ENCODE measurements around the gene GUCY1B1.

The GUCY1B1 gene

DNA sequence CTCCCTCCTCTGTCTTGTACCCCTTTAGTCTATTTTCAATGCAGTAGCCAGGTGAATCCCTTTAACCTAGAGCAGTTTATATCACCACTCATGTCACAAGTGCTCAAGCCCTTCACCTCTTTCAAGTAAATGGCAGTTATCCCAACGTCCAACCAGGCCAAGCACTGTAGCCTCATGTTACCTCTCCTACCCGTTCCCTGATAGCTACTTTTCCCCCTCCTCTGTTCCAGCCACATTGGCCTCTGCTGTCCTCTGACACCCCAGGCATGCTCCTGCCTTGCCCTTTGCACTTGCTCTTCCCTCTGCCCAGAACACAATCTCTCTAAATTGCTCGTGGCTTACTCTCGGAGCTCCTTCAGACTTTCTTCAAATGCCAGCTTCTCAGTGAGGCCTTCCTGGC is 15.2 kb downstream of the GUCY1B1 start:
- TF ChIP-seq, protein P1, sequence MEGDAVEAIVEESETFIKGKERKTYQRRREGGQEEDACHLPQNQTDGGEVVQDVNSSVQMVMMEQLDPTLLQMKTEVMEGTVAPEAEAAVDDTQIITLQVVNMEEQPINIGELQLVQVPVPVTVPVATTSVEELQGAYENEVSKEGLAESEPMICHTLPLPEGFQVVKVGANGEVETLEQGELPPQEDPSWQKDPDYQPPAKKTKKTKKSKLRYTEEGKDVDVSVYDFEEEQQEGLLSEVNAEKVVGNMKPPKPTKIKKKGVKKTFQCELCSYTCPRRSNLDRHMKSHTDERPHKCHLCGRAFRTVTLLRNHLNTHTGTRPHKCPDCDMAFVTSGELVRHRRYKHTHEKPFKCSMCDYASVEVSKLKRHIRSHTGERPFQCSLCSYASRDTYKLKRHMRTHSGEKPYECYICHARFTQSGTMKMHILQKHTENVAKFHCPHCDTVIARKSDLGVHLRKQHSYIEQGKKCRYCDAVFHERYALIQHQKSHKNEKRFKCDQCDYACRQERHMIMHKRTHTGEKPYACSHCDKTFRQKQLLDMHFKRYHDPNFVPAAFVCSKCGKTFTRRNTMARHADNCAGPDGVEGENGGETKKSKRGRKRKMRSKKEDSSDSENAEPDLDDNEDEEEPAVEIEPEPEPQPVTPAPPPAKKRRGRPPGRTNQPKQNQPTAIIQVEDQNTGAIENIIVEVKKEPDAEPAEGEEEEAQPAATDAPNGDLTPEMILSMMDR (IDR thresholded peaks at IDR 0.05; ENCODE audit: low read depth, low read length, missing control alignments) = no peak
- H3K4me3 ChIP-seq (ENCODE audit: low read depth, low read length) = no peak overlapping the region
- in situ Hi-C loops (cut with HindIII; ENCODE audit: low sequenced_read_pairs) = no loop called here
- DNase-seq (ENCODE audit: low read depth) = no peak

DNA sequence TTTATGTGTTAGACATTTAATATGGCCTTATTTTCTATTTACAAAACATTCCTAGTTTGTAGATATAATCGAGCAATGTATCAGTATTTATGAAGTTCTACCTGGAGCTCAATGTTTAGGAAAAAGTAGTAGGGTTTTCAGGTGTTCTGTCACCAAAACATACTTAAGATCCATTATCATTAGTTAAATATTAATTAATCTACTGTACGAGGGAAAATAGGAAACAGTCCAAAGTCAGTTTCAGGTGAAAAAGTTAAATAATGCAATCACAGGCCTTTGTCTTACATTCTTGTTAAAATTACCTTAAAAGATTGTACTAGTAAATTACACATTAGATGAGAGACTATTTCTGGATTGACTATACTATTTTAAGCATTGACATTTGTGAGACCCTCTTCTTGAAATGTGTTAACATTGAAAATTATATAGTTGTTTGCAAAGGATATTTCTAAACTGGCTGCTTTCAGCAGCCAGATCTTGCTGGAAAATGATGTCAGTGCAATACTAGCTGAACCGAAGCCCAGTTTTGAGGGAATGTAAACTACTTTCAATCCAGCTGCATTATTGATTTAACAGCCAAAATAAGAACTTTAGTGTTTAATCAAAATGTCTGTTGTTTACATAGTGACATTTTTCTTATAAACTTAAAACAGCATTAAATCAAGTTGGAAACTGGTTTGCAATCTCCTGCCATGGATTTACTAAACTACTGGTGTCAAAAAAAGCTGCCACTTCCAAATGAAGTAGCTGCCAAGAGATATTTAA is 19.3 kb downstream of the GUCY1B1 start:
- H3K4me3 ChIP-seq (ENCODE audit: low read depth, low read length) = no peak overlapping the region
- in situ Hi-C loops (cut with HindIII; ENCODE audit: low sequenced_read_pairs) = no loop called here
- TF ChIP-seq, protein P1 (IDR thresholded peaks at IDR 0.05; ENCODE audit: low read depth, low read length, missing control alignments) = no peak
- DNase-seq (ENCODE audit: low read depth) = no peak

DNA sequence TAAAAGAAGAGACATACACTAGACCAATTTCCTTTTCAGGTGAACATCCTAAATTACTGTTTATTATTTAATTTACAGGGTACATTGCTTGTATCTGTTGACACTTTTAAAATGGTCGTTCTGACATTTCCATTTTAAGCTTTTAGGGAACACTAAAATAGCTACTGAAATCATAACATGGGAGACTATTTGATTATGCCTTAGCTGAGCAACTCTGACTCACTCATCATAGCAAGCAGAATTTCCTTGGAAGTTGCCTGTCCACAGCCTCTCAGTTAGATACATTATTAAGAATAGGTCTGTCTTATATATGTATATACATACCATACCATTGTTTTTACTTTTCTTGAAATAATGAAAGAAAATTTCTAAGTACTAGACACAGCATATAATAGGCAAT is 22.0 kb downstream of the GUCY1B1 start:
- in situ Hi-C loops (cut with HindIII; ENCODE audit: low sequenced_read_pairs) = no loop called here
- TF ChIP-seq, protein P1 (IDR thresholded peaks at IDR 0.05; ENCODE audit: low read depth, low read length, missing control alignments) = no peak
- DNase-seq (ENCODE audit: low read depth) = no peak
- H3K4me3 ChIP-seq (ENCODE audit: low read depth, low read length) = no peak overlapping the region

DNA sequence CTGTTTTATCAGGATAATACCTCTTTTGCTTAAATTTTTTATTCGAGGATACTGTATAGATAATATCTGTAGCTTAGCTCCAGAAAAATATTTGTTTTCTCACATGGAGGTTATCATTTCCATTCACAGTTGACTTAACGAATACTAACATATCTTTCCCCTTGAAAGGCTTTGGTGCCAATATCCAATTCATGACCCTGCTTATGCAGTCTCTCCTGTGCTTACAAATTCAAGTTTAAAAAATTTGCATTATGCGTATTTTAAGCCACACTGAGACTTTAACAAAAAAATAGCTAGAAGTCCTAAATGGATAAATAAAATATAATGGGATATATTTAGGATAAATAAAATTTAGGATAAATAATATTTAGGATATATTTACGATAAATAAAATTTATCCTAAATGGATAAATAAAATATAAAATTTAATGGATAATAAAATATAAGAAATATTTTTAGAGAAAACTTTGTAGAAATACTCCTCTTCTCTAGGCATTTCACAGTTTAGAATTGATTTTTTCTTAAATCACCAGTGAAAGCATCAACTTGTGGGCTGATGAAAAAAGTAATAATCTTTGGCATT is 22.5 kb downstream of the GUCY1B1 start:
- TF ChIP-seq, protein P1 (IDR thresholded peaks at IDR 0.05; ENCODE audit: low read depth, low read length, missing control alignments) = no peak
- in situ Hi-C loops (cut with HindIII; ENCODE audit: low sequenced_read_pairs) = no loop called here
- no peak for DNase-seq (ENCODE audit: low read depth)
- H3K4me3 ChIP-seq (ENCODE audit: low read depth, low read length) = no peak overlapping the region

DNA sequence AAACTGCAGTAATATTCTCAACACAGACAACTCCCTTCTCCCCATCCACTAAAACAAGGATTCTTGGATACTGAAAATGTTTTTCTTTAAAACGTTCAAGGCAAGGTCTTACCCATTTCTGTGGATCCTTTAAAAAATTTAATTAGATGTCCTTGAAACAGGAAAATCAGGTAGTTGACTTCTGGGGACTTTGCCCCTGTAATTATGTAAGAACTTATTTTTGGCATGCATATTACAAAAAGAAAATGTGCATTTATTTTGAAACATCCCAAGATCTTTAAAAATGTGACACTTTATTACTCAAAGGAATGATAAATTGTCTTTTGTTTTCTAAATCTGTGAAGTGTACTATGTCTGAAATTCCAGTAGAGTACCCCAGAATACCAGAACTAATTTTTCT is 25.8 kb downstream of the GUCY1B1 start:
- DNase-seq (ENCODE audit: low read depth) = no peak
- H3K4me3 ChIP-seq (ENCODE audit: low read depth, low read length) = no peak overlapping the region
- TF ChIP-seq, protein P1 (IDR thresholded peaks at IDR 0.05; ENCODE audit: low read depth, low read length, missing control alignments) = no peak
- in situ Hi-C loops (cut with HindIII; ENCODE audit: low sequenced_read_pairs) = no loop called here

DNA sequence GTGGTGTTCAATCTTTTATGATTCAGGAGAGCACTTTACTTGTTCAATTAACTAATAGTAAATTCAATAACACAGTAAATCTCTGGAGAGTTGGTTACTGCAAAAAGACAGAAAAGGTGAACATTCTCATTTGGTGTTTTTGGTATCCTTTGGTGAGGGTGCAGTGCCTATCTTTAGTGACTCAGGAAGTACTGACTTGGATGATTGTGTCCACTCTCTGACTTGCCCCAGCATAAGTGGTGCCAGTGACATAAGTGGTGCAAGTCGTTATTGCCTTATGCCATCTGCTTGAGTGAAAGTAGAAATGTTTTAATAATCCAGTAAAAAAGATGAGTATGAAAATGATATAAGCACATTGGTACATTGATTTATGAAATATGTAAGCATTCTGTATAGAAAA is 27.0 kb downstream of the GUCY1B1 start:
- in situ Hi-C loops (cut with HindIII; ENCODE audit: low sequenced_read_pairs) = no loop called here
- no peak overlapping the region for H3K4me3 ChIP-seq (ENCODE audit: low read depth, low read length)
- DNase-seq (ENCODE audit: low read depth) = no peak
- TF ChIP-seq, protein P1 (IDR thresholded peaks at IDR 0.05; ENCODE audit: low read depth, low read length, missing control alignments) = no peak
